ENCODE results near the gene PCCA.

GRCh38 chr13:100388923-100389322, 300.0 kb downstream of the PCCA start:
- TF ChIP-seq CTCF (IDR thresholded peaks at IDR 0.05) = no peak
- no peak for TF ChIP-seq POLR2A (IDR thresholded peaks at IDR 0.05)

Measured in Peyer's patch (tissue), 4 donors.